ENCODE measurements around the gene DCANP1.
"Not testable (repeated sequence)": the region's sequence is repeated elsewhere in the genome, so short reads cannot be mapped to it uniquely, and the experiment has no call there.

Gene DCANP1, protein sequence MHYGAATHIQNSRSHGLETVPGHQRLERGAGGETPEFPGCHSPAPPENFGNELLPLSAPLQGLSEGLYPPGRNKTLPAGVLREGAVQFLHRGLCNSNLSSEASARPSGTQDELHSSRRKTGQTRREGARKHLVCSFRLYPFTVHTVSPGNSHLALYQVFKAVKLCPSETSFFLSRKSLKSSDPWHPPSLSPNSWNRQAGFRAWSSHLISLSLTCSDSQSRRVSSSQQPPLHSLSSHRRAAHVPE

DNA sequence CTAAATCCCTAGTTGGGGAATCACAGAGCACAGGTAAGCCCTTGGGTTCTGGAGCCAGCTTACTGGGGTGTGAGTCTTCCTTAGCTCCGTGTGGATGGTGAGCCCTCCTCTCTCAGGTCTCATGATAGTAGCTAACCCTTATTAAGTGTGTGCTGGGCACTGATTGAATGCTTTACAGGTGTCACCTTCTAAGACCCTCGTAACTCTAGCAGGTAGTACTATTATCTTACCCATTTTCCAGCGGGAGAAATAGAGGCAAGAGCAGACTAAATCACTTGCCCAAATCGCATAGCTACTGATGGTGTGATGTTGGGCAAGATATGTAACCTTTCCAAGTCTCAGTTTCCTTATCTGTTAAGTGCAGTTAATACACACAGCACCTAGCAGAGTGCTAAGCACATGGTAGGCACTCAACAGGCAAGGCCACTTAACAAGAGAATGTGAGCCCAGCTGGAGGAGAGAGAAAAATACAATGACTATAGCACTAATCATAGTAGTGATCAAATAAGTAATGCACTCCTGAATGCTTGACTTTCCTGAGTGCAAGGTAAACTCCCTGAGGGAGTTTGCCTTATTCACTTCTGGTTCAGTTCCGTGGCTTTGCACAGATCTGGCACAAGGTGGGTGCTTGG is at the start of gene DCANP1:
TSS of gene DCANP1 (minus strand) at position 51 of the 632 bp plus-strand sequence. CDS start 240 bp downstream, outside the sequence.
- DNase-seq: no peak

DNA sequence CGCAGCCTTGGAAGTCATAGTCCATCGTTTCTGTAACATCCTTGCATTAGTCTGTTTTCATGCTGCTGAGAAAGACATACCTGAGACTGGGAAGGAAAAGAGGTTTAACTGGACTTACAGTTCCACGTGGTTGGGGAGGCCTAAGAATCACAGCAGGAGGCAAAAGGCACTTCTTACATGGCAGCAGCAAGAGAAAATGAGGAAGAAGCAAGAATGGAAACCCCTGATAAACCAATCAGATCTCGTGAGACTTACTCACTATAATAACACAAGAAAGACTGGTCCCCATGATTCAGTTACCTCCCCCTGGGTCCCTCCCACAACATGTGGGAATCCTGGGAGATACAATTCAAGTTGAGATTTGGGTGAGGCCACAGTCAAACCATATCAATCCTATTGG is 48.4 kb upstream of the DCANP1 start:
- not testable (repeated sequence) for DNase-seq

DNA sequence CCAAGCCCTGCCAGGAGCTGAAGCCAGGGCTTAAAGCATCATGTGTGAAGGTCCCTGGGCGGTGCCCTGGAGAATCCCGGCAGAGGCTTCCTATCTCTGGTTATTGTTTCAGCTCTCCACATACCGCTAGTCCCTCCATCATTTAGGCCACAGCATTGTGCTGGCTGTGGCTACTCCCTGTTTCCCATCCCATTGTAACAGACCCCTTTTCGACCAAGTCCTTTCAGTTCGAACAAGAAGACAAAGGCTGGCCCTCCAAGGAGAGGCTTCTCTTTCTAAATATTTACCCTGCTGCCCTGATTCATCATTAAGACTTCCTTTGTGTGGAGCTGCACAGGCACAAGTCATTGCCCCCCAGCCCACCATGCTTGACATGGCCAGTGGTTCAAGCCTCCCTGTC is 47.0 kb upstream of the DCANP1 start:
- no peak for DNase-seq

DNA sequence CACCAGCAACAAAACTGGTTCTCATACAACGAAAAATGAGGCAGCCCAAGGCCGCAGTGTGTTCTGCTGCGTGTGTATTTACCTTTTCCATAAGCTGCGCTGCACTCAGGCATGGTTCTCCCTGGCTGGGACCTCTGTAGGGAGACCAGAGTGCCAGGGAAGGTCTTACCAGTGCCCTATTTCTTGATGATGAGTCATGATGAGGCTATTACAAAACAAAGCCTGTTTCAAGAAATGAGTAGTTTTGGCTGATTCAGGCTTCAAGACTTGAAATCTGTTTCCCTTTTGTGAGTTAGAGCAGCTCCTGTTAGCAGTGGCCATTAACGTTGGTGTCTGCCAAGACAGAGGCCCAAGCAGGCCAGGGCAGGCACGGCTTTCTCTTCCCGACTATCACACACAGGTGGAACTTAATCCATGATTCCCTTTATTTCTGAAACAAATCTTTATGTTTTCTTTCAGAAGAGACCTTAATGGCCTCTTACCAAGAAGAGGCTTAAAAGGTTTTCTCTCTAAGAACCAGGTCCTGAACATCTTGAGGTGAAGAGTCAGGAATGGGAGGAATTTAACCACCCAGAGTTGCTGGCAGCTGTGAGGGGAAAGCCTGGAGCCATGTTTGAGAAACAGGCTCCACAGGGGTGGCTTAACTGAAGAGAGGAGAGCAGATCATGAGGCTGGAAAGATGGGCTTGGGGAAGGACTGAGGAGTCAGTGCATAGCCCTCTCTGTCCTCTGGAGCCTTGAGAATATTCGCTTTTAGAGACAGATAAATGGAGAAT is 46.4 kb upstream of the DCANP1 start:
- DNase-seq: no peak

DNA sequence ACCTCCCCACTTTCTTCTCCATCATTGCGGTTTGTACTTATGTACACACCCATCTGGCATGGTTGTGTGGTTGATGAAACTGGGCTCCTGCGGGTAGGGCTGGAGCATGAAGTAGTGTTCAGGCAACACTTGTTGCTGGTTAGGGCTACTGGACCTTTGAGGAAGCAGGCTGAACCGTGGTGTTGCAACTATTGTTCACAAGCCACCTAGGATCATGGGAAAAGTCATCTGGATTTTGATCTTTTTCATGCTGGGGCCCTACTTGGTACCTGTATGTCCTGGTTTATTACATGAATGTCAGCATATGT is 45.1 kb upstream of the DCANP1 start:
- no peak for DNase-seq

DNA sequence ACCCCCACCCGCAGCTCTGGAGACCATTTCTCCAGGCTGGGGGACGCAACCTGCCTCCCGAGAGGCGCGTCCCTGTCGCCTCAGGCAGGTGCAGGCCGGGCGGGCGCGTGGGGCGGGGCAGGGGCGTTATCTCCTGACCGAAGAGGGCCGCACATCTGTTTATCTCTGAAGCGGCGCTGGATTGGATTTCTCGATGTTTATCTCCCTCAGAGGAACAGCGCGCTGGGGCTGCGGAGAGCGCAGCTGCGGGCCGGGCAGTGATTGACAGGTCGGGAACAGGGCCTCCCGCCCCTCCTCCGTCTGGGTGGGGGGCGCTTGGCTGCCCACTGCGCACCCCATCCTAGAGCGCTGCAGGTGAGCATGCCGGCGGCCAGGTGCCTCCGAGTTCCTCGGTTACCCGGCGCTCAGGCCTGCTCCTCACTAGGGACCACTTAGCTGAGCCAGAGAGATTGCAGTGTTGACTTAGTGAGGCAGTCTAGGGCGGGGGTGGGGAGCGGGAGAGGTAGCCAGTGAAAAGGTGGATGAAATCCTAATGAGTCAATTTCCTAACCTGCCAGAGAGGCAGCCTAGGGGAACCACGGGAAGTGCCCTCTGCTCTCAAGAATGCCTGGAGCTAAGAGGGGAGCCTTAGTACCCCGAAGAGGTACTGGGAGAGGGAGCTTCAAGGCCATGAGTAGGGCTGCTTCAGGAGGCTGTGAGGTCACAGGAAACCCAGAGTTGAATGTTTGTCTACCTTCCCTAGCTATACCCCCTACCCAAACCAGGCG is 44.6 kb upstream of the DCANP1 start:
- DNase-seq: no peak

DNA sequence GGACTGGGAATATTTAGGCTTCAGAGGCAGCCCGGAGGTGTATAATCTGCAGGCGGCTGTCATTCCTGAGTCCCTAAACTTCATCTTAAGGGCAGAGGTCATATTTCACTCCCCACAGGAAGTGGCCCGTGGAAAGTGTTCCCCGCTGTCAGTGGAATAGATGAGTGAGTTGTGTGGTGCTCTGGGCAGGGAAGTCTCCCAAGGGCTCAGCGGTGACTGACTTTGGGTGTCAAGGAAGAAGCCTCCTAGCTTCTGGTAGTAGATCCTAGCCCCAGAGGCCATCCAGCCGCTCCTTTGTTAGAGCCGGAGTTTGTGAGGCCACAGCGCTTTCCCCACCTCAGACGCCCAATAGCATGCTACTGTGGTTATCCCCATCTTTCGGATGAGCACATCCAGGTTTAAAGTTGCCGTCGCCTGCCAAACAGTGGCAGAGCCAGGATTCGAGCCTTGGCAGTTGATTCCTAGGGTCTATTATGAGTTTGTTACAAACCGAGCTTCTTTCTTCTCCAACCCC is 43.9 kb upstream of the DCANP1 start:
- DNase-seq: no peak

DNA sequence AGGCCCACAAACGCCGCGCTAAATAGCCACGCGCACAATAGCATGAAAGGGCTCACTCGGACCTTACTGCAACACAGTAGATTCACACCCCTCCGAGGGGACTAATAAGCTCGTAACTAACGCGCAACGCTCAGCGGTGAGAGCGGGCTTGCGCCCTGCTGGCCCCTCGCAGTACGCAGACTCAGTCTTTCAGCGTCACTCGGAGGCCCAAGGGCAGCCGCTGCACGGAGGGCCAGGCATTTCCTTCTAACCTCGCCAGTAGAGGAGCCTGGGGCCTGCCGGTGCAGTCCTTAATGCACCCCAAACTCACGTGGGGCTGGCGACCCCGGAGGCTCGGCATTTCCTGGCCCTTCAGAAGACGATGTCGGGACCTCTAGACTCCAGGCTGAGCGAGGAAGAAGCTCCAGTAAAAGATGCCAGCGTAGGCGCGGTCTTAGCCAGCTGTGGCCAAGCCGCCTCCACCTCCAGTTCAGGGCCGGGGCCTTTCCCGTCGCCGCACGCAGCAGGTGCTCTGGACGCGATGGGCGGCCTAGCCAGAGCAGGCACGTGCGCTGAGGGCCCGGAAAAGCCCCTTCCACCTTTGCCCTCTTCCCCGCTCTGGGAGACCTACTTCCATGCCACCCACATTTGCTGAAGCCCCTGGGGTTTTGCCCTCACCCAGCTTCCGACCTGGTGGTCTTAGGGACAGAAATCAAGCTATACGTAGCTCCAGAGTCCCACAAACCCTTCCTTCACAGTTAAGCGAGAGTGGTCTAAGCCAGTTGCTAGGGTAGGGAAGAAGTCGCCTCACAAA is 43.3 kb upstream of the DCANP1 start:
- DNase-seq: no peak

DNA sequence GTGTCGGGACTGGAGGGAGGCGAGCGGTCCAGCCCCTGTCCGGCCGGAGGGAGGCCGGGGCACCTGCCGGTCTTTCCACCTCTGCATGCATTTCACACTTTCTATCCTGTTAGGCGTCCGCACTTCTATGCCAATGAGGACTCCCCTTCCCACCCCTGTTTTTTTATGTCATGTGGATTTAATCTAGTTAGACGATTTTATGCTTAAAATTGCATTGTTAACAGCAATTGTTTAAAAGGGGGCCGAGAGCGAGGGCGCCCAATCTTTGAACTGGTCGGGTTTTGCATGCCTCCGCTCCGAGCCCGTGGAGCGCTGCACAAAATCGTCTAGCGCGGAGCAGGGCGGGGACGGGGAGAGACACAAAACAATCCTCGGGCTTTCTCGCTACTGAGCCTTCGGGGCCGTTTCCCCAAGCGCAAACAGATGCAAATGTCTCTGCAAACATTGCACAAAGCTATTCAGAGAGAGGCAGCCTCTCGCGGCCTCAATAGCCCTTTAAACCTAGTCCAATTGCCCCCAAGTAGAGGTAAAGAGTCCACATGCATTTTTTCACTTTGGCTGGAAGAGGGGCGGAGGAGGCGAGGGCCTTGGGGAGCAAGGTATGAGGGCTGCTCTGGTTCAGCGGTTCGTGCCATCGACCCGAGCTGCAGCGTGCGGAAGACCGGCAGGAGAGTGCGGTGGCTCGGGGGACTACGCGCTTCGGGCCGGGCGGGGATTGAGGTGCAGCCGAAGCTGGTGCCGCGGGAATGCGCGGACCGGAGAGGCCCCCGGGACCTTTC is 42.5 kb upstream of the DCANP1 start:
- no peak for DNase-seq

DNA sequence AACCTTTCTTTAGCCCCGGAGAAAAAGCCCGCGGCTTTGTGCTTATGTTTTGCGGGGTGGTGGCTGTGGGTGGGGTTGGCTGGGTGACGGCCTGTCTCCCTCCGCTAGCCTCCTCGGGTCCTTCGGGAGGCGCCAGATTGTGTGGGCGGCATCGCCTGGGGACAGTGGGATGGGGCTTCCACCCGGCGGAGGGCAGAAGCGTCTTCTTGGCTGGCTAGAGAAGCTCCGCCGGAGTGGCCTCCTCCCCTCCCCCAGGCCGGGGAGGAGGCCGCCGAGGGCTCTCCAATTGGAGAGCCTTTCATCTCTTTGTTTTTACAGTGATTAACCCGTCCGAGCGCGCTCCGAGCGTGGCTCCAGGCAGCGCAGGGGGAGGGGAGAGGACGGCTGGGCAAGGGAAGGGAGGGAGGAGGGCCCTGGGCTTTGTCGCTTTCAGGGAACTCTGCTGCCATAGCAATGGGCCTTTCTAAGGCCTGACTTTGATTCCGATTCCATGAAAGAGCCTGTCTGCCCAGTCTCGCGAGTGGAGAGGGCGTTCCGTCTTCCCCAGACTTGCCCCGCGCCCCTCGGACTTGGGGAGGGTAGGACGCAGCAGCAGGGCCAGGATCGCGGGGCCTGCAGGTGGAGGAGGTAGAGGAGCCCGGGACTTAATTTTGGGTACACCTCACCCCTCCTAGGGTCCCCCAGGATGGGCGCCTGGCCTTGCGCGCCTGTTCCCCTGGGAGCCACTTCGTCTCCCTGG is 41.7 kb upstream of the DCANP1 start:
- DNase-seq: no peak

DNA sequence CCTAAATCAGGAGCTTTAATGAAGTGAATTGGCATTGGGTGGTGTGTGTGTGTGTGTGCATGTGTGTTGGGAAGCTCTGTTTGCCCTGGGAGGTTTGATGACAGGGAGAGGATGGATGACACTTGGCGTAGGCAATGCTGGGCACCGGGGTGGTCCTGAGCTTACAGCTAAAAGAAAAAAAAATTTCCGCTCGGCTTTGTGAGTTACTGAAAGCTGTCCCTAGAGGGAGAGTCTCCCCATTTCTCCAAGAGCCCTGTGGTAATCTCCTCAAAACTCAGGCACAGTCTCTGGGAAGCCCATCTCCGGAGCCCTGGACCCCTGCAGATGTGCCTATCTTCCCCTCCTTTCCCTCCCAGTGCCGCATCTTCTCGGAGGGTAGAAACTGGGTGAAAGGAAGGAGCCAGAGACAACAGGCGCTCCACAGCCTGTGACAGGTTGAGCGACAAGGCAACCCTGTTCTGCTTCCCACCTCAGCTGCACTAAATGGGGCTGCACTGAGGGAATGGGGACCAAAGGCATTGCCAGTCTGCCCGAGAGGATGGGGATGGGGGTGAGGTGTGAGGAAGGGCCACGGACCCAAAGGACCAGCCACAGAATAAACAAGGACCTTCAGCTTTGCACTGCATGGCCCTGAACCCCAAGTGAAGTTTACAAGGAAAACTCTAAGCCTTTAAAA is 40.8 kb upstream of the DCANP1 start:
- DNase-seq: no peak

DNA sequence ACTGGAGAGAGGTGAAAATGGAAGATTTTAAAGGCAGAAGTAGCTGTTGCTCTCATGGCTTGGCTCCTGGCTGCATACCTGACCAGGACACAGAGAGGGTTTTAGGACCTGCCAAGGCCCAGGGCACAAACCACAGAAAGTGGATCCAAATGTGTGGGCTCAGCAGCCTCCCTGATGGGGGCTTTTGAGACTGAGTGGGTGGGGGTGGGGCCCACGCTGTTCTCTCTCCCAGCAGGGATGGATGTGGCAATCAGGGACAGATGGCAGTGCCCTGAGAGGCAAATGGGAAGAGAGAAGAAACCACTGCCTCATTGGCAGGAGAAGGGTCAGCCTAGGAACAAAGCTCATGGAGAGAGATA is 39.9 kb upstream of the DCANP1 start:
- DNase-seq: no peak

DNA sequence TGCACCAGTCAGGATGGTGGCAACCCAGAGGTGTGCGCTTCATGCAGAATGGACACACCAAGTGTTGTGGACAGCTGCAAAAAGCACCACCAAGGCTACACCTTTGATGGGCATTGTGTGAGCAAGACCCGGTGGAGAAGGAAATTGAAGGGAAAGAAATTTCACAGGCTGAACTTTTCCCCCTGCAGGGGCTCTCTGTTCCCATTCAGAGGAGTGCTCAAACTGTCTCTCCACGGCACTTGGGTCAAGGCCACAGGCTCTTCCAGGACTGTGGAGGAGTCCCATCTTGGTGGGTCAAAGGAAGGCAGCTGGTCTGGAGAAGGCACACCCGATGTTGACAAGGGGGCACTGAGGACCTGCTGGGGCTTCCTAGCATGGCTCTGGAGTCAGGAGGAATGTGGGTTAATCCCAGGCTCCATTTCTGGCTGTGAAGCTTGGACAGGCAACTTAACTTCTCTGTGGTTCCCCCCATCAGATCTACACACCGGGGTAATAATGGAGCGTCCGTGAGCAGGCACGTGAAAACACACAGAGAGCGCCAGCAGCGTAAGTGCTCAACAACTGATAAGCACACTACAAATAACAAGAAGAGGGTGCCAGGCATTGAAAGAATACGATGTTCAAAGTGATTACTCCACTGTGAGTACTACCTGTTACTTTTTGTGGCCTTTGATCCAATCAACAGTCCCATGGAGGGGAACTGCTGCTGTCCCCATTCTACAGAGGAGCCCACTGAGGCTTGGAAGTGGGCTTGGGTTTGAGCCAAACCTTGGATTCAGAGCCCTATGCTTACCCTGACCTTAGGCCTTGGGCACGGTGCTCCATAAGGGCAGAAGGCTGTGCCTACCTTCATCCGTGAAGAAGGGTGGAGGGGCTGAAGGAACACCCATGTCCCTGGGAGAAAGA is 39.2 kb upstream of the DCANP1 start:
- no peak for DNase-seq

DNA sequence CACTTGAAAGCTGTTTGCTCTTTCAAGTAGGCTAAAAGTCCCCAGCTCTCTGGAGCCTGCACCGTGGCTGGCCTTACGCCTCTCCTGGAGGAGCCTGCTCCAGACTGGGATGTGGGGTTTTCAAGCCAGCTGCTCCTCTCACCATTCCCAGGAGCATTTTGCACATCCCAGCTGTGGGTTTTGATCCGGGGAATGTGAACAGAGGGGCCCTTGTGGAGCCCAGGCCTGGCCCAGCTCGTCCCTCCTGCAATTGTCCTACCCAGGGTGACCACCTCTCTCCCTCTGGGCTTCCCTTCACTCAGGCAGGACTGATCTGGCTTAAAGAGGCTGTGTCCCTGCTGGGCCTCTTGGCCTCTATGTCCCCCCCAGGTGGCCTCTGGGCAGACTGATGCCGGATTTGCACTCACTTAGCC is 37.5 kb upstream of the DCANP1 start:
- no peak for DNase-seq

DNA sequence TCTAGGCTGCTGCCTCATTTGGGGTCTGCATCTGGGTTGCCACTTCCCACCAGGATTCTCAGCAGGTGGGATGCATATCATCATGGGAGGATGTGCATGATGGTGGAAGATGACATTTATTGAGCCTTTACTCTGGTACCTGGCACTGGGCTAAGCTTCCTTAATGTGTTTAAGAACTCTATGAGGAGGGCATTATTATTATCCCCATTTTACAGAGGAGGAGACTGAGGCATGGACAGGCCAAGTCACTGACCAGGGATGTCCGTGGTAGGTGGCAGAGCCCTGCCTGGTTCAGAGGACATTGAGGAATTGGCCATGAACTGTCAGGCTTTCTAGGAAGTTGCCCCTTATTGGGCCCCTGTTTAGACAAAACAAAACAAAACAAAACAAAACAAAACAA is 36.1 kb upstream of the DCANP1 start:
- no peak for DNase-seq

DNA sequence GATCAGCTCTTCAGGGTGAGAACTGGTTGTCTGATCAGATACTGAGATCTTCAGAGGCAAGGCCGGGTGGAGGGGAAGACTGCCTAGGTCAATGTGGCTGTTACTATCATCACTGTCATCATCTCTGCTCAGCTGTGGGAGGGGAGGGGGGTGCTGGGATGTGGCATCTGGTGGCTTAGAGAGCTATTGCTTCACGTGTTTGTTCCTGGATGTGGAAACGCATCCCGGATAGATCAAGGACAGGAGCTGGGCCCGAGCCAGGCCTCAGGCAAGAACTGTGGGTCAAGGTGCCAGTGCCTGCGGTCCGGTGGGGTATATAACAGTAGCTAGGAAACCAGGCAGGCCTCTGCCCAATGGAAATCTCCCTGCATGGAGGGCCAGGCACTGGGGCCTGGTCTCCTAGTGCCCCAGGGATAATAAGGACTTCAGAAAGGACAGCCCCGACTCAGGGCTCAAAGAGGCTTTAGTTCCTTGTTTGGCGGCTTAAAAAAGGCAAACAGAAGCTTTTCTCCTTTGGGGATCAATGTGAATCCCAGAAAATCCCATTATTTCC is 35.3 kb upstream of the DCANP1 start:
- no peak for DNase-seq

DNA sequence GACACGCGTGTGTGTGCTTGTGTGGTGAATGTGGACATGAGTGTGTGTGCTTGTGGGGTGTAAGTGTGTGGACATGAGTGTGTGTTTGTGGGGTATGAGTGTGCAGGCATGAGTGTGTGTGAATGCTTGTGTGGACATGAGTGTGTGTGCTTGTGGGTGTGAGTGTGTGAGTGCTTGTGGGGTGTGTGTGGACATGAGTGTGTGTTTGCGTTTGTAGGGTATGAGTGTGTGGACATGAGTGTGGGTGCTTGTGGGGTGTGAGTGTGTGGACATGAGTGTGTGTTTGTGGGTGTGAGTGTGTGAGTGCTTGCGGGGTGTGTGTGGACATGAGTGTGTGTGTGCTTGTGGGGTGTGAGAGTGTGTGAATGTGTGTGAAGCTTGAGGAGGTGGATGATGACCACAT is 34.8 kb upstream of the DCANP1 start:
- DNase-seq: no peak

DNA sequence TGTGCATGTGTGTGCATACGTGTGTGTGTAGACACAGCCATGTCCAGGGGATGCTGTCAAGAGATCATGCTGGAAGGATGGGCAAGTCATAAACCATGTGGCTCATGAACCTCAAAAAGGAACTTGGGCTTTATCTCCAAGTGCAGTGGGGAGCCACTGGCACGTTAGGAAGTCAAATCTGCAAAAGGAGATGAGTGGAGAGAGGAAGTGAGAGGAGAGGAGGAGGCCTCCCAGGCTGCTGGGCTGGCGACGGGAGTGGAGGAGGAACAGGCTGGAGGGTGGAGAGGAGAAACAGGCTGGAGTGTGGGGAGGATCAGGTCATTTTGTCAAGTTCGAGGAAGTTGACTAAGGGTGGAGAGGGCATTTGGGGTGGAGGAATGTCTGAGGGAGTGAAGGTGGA is 34.2 kb upstream of the DCANP1 start:
- DNase-seq: no peak

DNA sequence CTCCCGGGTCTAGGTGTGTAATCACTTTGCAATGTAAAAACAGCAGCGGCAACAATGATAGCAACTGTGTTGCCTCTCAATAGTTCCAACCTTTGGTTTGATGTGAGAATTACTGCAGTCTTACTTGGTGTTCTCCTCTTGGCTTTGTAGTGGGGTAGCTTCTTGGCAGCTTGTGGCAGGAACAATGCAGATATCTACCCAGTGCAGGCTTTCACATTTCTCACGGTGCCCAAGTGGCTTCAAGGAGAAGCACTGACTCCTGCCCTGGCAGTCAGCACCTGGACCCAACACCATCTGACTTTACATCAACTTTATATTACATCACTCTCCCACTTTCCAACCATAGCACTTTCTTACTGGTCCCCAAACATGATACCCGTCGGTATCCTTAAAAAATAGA is 33.4 kb upstream of the DCANP1 start:
- no peak for DNase-seq

Data from CD4-positive, alpha-beta T cell treated with Interleukin-10 for 1 hour (primary cell).